PFSK-1 (cell line): Measurements from ENCODE around the gene CCDC28A.

Experiments
- POLR2AphosphoS5 ChIP-seq: IDR thresholded peaks from 2 replicates; pipeline ENCODE4 v1.6.1; 2012; ENCODE audit warnings: low read depth, mild to moderate bottlenecking, control low read depth, low read length, moderate library complexity
- REST ChIP-seq, 2 experiments: IDR thresholded peaks; 2 replicates each; pipeline versions ENCODE4 v1.6.1 to v1.8.0; 2011 to 2012; ENCODE audit warnings: low read depth in 2 of 2, low read length in 2 of 2, control low read depth in 1 of 2, inconsistent platforms in 1 of 2, mild to moderate bottlenecking in 1 of 2, moderate library complexity in 1 of 2; ENCODE audit not compliant: insufficient read depth in 1 of 2
- SIN3A ChIP-seq: IDR thresholded peaks from 2 replicates; pipeline ENCODE4 v1.6.1; 2012; ENCODE audit warnings: mild to moderate bottlenecking, low read length, moderate library complexity, borderline replicate concordance; ENCODE audit not compliant: insufficient read depth
- TAF1 ChIP-seq: IDR thresholded peaks from 2 replicates; pipeline ENCODE4 v1.6.1; 2012; ENCODE audit warnings: low read length, control low read depth, borderline replicate concordance; ENCODE audit not compliant: insufficient read depth

GRCh38 chr6:138752017-138752416 is 21.6 kb upstream of the CCDC28A start:
- TF ChIP-seq REST (IDR thresholded peaks at IDR 0.05; ENCODE audit: insufficient read depth in 1 of 2, low read depth in 2 of 2, low read length in 2 of 2), result no peak
- no peak for TF ChIP-seq POLR2AphosphoS5
- no peak for TF ChIP-seq TAF1
- TF ChIP-seq SIN3A, result no peak
